CD14-positive monocyte (primary cell): ENCODE results near the gene PDE6C. TPM values are rescaled to one million over a fixed set of nuclear protein-coding genes. Genes with fewer than 3 reads are reported as not detected.
A peak's percentile ranks its signal among the peaks of the same experiment; 100 is the strongest.

Experiments used
- DNase-seq, 3 donors: peaks; one replicate each; pipeline ENCODE4 v3.0.0-alpha.2; 2011 to 2022
- H2AFZ ChIP-seq: 2 replicates; pipeline ENCODE4 v1.6.0; 2012; ENCODE audit warnings: mild to moderate bottlenecking, low read depth, low read length, inconsistent platforms; ENCODE audit not compliant: insufficient read depth, poor library complexity, severe bottlenecking
- H3K27ac ChIP-seq, 2 donors: 1 replicate in 1 of 2; 2 replicates in 1 of 2; pipeline ENCODE4 v1.5.1; 2012 to 2013; ENCODE audit warnings: low read length in 2 of 2, control low read depth in 1 of 2, inconsistent platforms in 1 of 2, low read depth in 1 of 2, mild to moderate bottlenecking in 1 of 2
- H3K27me3 ChIP-seq, 2 donors: one replicate each; pipeline versions ENCODE4 v1.6.0 to v1.6.1; 2011 to 2013; ENCODE audit warnings: low read length in 2 of 2; ENCODE audit not compliant: control insufficient read depth in 2 of 2, insufficient read depth in 2 of 2
- H3K36me3 ChIP-seq, 2 donors: replicated peaks in 1 of 2; 1 replicate in 1 of 2; 2 replicates in 1 of 2; pipeline versions ENCODE4 v1.5.1 to v1.6.1; 2012 to 2013; ENCODE audit warnings: low read length in 2 of 2, control low read depth in 1 of 2, inconsistent platforms in 1 of 2, mild to moderate bottlenecking in 1 of 2; ENCODE audit not compliant: insufficient read depth in 2 of 2, control insufficient read depth in 1 of 2
- H3K4me1 ChIP-seq, 2 donors: 1 replicate in 1 of 2; 2 replicates in 1 of 2; pipeline versions ENCODE4 v1.5.1 to v1.6.1; 2012 to 2013; ENCODE audit warnings: low read length in 2 of 2, control low read depth in 1 of 2, inconsistent platforms in 1 of 2, mild to moderate bottlenecking in 1 of 2, moderate library complexity in 1 of 2; ENCODE audit not compliant: insufficient read depth in 2 of 2, control insufficient read depth in 1 of 2
- H3K4me2 ChIP-seq: replicated peaks from 2 replicates; pipeline ENCODE3; 2012; ENCODE audit warnings: low read length, moderate library complexity, mild to moderate bottlenecking; ENCODE audit not compliant: poor library complexity, severe bottlenecking; ENCODE audit errors: extremely low read depth
- H3K4me3 ChIP-seq, 3 experiments: fragments of 200-600 bp in 1 of 3; sonication (generic) in 1 of 3; replicated peaks in 1 of 3; 1 replicate in 2 of 3; 2 replicates in 1 of 3; pipeline ENCODE4 v1.5.1; 2011 to 2013; ENCODE audit warnings: low read length in 3 of 3, mild to moderate bottlenecking in 3 of 3, control low read depth in 2 of 3, low read depth in 2 of 3, inconsistent platforms in 1 of 3, moderate library complexity in 1 of 3
- H3K79me2 ChIP-seq: 2 replicates; pipeline ENCODE4 v1.6.0; 2012; ENCODE audit warnings: mild to moderate bottlenecking, control low read depth, inconsistent platforms, low read length, moderate library complexity; ENCODE audit not compliant: insufficient read depth
- H3K9ac ChIP-seq: 2 replicates; pipeline ENCODE4 v1.6.0; 2017; ENCODE audit warnings: low read length, mild to moderate bottlenecking; ENCODE audit not compliant: insufficient read depth, poor library complexity, severe bottlenecking
- H3K9me3 ChIP-seq, 2 donors: replicated peaks in 1 of 2; 1 replicate in 1 of 2; 2 replicates in 1 of 2; pipeline versions ENCODE4 v1.5.1 to v1.6.1; 2012 to 2013; ENCODE audit warnings: low read length in 2 of 2, control low read depth in 1 of 2; ENCODE audit not compliant: control insufficient read depth in 1 of 2, insufficient read depth in 1 of 2
- H4K20me1 ChIP-seq: 2 replicates; pipeline ENCODE4 v1.6.0; 2012; ENCODE audit warnings: mild to moderate bottlenecking, low read length, control low read depth, moderate library complexity; ENCODE audit not compliant: insufficient read depth
- H3K27ac Mint-ChIP-seq, 7 donors: one replicate each; pipeline ENCODE4 v1.8.0; 2020; ENCODE audit warnings: mild to moderate bottlenecking in 7 of 7, mixed read lengths in 7 of 7, moderate library complexity in 6 of 7, inconsistent platforms in 2 of 7
- H3K27me3 Mint-ChIP-seq, 3 donors: one replicate each; pipeline ENCODE4 v1.8.0; 2021 to 2022; ENCODE audit warnings: low read depth in 3 of 3, mild to moderate bottlenecking in 3 of 3, mixed read lengths in 3 of 3, moderate library complexity in 3 of 3, inconsistent platforms in 1 of 3
- H3K36me3 Mint-ChIP-seq, 2 donors: one replicate each; pipeline ENCODE4 v1.8.0; 2020; ENCODE audit warnings: mixed read lengths in 2 of 2, inconsistent platforms in 1 of 2, mild to moderate bottlenecking in 1 of 2
- H3K4me1 Mint-ChIP-seq: one replicate; pipeline ENCODE4 v1.8.0; 2020; ENCODE audit warnings: mild to moderate bottlenecking, mixed read lengths
- H3K4me3 Mint-ChIP-seq, 2 donors: one replicate each; pipeline ENCODE4 v1.8.0; 2020; ENCODE audit warnings: mild to moderate bottlenecking in 2 of 2, mixed read lengths in 2 of 2, moderate library complexity in 1 of 2
- H3K9me3 Mint-ChIP-seq, 7 donors: one replicate each; pipeline ENCODE4 v1.8.0; 2020 to 2022; ENCODE audit warnings: mixed read lengths in 7 of 7, mild to moderate bottlenecking in 6 of 7, moderate library complexity in 6 of 7, inconsistent platforms in 2 of 7
- CTCF ChIP-seq: fragments of 200-600 bp; IDR thresholded peaks from one replicate; pipeline ENCODE4 v1.8.0; 2022; ENCODE audit warnings: antibody characterized with exemption, mild to moderate bottlenecking
- WGBS: methylation state at CpG from one replicate; pipeline ENCODE4 v1.1.5; 2013; ENCODE audit warnings: missing lambda C conversion rate; ENCODE audit not compliant: insufficient coverage; 5-methylcytosine and 5-hydroxymethylcytosine counted together
- intact Hi-C, 2 donors: fragments of 100-400 bp; cut with micrococcal nuclease; formaldehyde crosslinking; loops; one replicate each; pipeline versions ENCODE4 v1.15.0 to v1.15.1; 2023
- polyA plus RNA-seq, 3 donors: library from polyadenylated mRNA; depleted of rRNA in 1 of 3; unstranded in 2 of 3; stranded (reverse) in 1 of 3; fragments of 300-500 nt in 2 of 3; fragments of >200 nt in 1 of 3; fragmentation: Illumina TruSeq in 2 of 3; gene quantifications; 1 replicate in 2 of 3; 2 replicates in 1 of 3; pipeline ENCODE4 v1.2.3, GENCODE V29; 2012 to 2021

Gene PDE6C
- polyA plus RNA-seq, 3 donors, result not detected

- H2AFZ ChIP-seq, result no peak overlapping the region
- no peak overlapping the region for H3K9ac ChIP-seq
Measured at GRCh38 chr10:93598157-93598556, 14.2 kb upstream of the PDE6C start.

DNA sequence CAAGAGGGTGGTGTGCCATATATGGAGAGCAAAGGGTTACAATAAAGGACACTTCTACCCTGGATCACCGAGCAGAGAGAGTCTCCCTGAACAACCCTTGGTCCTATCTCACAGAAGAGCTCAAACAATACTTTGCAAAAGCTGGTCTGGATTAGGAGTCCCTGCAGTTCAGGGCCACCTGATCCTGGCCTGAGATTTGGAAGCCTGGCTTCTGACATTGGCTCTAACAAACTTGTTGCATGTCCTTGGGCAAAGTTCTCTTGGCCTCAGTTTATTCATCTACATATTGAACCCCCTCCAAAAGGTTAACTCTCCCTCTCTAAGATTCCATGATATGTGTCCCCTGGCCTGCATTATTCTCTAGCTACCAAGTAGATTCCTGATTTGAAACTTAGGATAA, 13.0 kb upstream of the PDE6C start:
- peaks cover 7 to 19% of the 10 kb centered on the region in 2 donors for H3K4me1 ChIP-seq
- H3K27ac ChIP-seq, result no peak overlapping the region
- peak overlapping the region in 1 of 2 donors; percentile 4 for H3K4me3 Mint-ChIP-seq
- TF ChIP-seq CTCF, result no peak
- H3K36me3 Mint-ChIP-seq, result peaks cover 0 to 5% of the 10 kb centered on the region in 2 donors
- no peak overlapping the region for H3K4me2 ChIP-seq
- peaks cover 45 to 51% (median 46%) of the 10 kb centered on the region in 3 donors for H3K27me3 Mint-ChIP-seq
- H3K9ac ChIP-seq, result no peak overlapping the region
- no peak overlapping the region for H3K27ac Mint-ChIP-seq
- no peaks in the 10 kb centered on the region for H4K20me1 ChIP-seq
- peaks cover 10% of the 10 kb centered on the region for H3K4me1 Mint-ChIP-seq
- intact Hi-C loops, result no loop called here
- peaks cover 0 to 6% (median 0%) of the 10 kb centered on the region in 7 donors for H3K9me3 Mint-ChIP-seq
- 86% methylated on average over 1 of the region's 1 CpG for WGBS
- no peak overlapping the region for H2AFZ ChIP-seq
- DNase-seq, result no peak
- H3K36me3 ChIP-seq, result no peaks in the 10 kb centered on the region
- H3K79me2 ChIP-seq, result no peaks in the 10 kb centered on the region
- peaks cover 0 to 10% of the 10 kb centered on the region in 2 donors for H3K9me3 ChIP-seq
- H3K4me3 ChIP-seq, result no peak overlapping the region
- peaks cover 26 to 48% of the 10 kb centered on the region in 2 donors for H3K27me3 ChIP-seq

More at GRCh38 chr10:93598157-93598556, 14.2 kb upstream of the PDE6C start:
- Histone ChIP-seq H3K27me3 (peaks cover 21 to 36% of the 10 kb centered on the region in 2 donors), H3K4me2 (no peak overlapping the region), H3K36me3 (no peaks in the 10 kb centered on the region), H4K20me1 (no peaks in the 10 kb centered on the region), H3K4me1 (peaks cover 7 to 16% of the 10 kb centered on the region in 2 donors), H3K27ac (no peak overlapping the region), H3K9me3 (peaks cover 0 to 10% of the 10 kb centered on the region in 2 donors), H3K79me2 (no peaks in the 10 kb centered on the region), H3K4me3 (no peak overlapping the region)
- TF ChIP-seq CTCF, result no peak
- Mint-ChIP-seq H3K4me1 (peaks cover 8% of the 10 kb centered on the region), H3K4me3 (no peak overlapping the region), H3K27ac (no peak overlapping the region), H3K27me3 (peaks cover 36 to 40% (median 37%) of the 10 kb centered on the region in 3 donors), H3K36me3 (peaks cover 0 to 5% of the 10 kb centered on the region in 2 donors), H3K9me3 (peaks cover 0 to 6% (median 0%) of the 10 kb centered on the region in 7 donors)
- WGBS, result no CpG with 5 or more reads among the region's 5 CpGs
- DNase-seq, result no peak
- intact Hi-C loops, result no loop called here
